ENCODE measurements around the gene KRTAP10-10. TPM values are rescaled to one million over a fixed set of nuclear protein-coding genes. Genes with fewer than 3 reads are reported as not detected.

Gene KRTAP10-10
- total and polyA plus RNA-seq, 2 donors (not counting 1 experiment from before 2014, with no cell fraction given), result not detected

GRCh38 chr21:44615911-44616590 lies 21.1 kb upstream of the KRTAP10-10 start:
- no peak overlapping the region for H3K27ac ChIP-seq (ENCODE audit: low read length in 2 of 2)
- no peak overlapping the region for H2AFZ ChIP-seq (ENCODE audit: insufficient read depth, low read depth, low read length, poor library complexity, severe bottlenecking)
- WGBS (ENCODE audit: insufficient coverage), result 86% methylated on average over 17 of the region's 17 CpGs
- no peak for ATAC-seq (ENCODE audit: low read depth)
- H3K79me2 ChIP-seq (ENCODE audit: control insufficient read depth, insufficient read depth, low read length), result no peaks in the 10 kb centered on the region
- H3K4me1 ChIP-seq (ENCODE audit: control insufficient read depth in 2 of 2, insufficient read depth in 2 of 2, low read length in 2 of 2), result peaks cover 11 to 13% of the 10 kb centered on the region in 2 donors
- Mint-ChIP-seq H3K9me3 (ENCODE audit: insufficient read depth) (peaks cover 18% of the 10 kb centered on the region), H3K4me1 (peaks cover 14% of the 10 kb centered on the region), H3K4me3 (no peak overlapping the region), H3K27ac (no peak overlapping the region), H3K27me3 (peaks cover 4% of the 10 kb centered on the region)
- intact Hi-C loops (cut with micrococcal nuclease), result no loop called here
- H3K4me3 ChIP-seq (ENCODE audit: control extremely low read depth in 1 of 5, extremely low read depth in 1 of 5, insufficient read depth in 1 of 5, low read depth in 2 of 5, low read length in 4 of 5), result no peak overlapping the region
- no peak overlapping the region for H3K4me2 ChIP-seq (replicated peaks; ENCODE audit: low read depth, low read length, poor library complexity, severe bottlenecking)
- peaks cover 0 to 36% (median 9%) of the 10 kb centered on the region in 3 donors for H3K9me3 ChIP-seq (ENCODE audit: control extremely low read depth in 1 of 3, control insufficient read depth in 2 of 3, insufficient read depth in 1 of 3, low read length in 2 of 3)
- H3K36me3 ChIP-seq (replicated peaks in 1 of 2; ENCODE audit: control extremely low read depth in 1 of 2, control insufficient read depth in 1 of 2, extremely low read depth in 1 of 2, insufficient read depth in 2 of 2, low read length in 1 of 2), result no peaks in the 10 kb centered on the region
- no peaks in the 10 kb centered on the region for H4K20me1 ChIP-seq (ENCODE audit: control insufficient read depth, insufficient read depth, low read length, poor library complexity, severe bottlenecking)
- POLR2A ChIA-PET, result no interaction called here
- TF ChIP-seq EZH2 (IDR thresholded peaks at IDR 0.05; ENCODE audit: borderline replicate concordance, insufficient read depth, low read depth, low read length, poor library complexity, severe bottlenecking), result no peak
- TF ChIP-seq, protein P1, sequence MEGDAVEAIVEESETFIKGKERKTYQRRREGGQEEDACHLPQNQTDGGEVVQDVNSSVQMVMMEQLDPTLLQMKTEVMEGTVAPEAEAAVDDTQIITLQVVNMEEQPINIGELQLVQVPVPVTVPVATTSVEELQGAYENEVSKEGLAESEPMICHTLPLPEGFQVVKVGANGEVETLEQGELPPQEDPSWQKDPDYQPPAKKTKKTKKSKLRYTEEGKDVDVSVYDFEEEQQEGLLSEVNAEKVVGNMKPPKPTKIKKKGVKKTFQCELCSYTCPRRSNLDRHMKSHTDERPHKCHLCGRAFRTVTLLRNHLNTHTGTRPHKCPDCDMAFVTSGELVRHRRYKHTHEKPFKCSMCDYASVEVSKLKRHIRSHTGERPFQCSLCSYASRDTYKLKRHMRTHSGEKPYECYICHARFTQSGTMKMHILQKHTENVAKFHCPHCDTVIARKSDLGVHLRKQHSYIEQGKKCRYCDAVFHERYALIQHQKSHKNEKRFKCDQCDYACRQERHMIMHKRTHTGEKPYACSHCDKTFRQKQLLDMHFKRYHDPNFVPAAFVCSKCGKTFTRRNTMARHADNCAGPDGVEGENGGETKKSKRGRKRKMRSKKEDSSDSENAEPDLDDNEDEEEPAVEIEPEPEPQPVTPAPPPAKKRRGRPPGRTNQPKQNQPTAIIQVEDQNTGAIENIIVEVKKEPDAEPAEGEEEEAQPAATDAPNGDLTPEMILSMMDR (IDR thresholded peaks at IDR 0.05), result no peak
- no peak for DNase-seq
- CTCF ChIA-PET, result no interaction called here
- H3K27me3 ChIP-seq (replicated peaks in 1 of 4; ENCODE audit: control extremely low read depth in 1 of 4, control insufficient read depth in 3 of 4, insufficient read depth in 4 of 4, low read length in 3 of 4), result peaks cover 0 to 3% (median 1%) of the 10 kb centered on the region in 4 experiments
- H3K9ac ChIP-seq (ENCODE audit: low read length), result no peak overlapping the region

GRCh38 chr21:44616591-44616926 lies 20.6 kb upstream of the KRTAP10-10 start:
- ATAC-seq (ENCODE audit: low read depth) (no peak), DNase-seq (no peak)
- Mint-ChIP-seq H3K9me3 (ENCODE audit: insufficient read depth) (peaks cover 14% of the 10 kb centered on the region), H3K27ac (no peak overlapping the region), H3K27me3 (peaks cover 4% of the 10 kb centered on the region), H3K4me3 (no peak overlapping the region), H3K4me1 (peaks cover 14% of the 10 kb centered on the region)
- intact Hi-C loops (cut with micrococcal nuclease), result no loop called here
- Histone ChIP-seq H3K9ac (ENCODE audit: low read length) (no peak overlapping the region), H3K4me1 (ENCODE audit: control insufficient read depth in 2 of 2, insufficient read depth in 2 of 2, low read length in 2 of 2) (peaks cover 11 to 13% of the 10 kb centered on the region in 2 donors), H3K36me3 (replicated peaks in 1 of 2; ENCODE audit: control extremely low read depth in 1 of 2, control insufficient read depth in 1 of 2, extremely low read depth in 1 of 2, insufficient read depth in 2 of 2, low read length in 1 of 2) (no peaks in the 10 kb centered on the region), H3K4me2 (replicated peaks; ENCODE audit: low read depth, low read length, poor library complexity, severe bottlenecking) (no peak overlapping the region), H3K79me2 (ENCODE audit: control insufficient read depth, insufficient read depth, low read length) (no peaks in the 10 kb centered on the region), H3K27ac (ENCODE audit: low read length in 2 of 2) (no peak overlapping the region), H3K4me3 (ENCODE audit: control extremely low read depth in 1 of 5, extremely low read depth in 1 of 5, insufficient read depth in 1 of 5, low read depth in 2 of 5, low read length in 4 of 5) (no peak overlapping the region), H2AFZ (ENCODE audit: insufficient read depth, low read depth, low read length, poor library complexity, severe bottlenecking) (no peak overlapping the region), H4K20me1 (ENCODE audit: control insufficient read depth, insufficient read depth, low read length, poor library complexity, severe bottlenecking) (no peaks in the 10 kb centered on the region), H3K9me3 (ENCODE audit: control extremely low read depth in 1 of 3, control insufficient read depth in 2 of 3, insufficient read depth in 1 of 3, low read length in 2 of 3) (peaks cover 0 to 34% (median 7%) of the 10 kb centered on the region in 3 donors), H3K27me3 (replicated peaks in 1 of 4; ENCODE audit: control extremely low read depth in 1 of 4, control insufficient read depth in 3 of 4, insufficient read depth in 4 of 4, low read length in 3 of 4) (peaks cover 0 to 3% (median 1%) of the 10 kb centered on the region in 4 experiments)
- ChIA-PET POLR2A (no interaction called here), CTCF (no interaction called here)
- 89% methylated on average over 16 of the region's 16 CpGs for WGBS (ENCODE audit: insufficient coverage)
- TF ChIP-seq, protein P1 (IDR thresholded peaks at IDR 0.05), result no peak
- TF ChIP-seq EZH2 (IDR thresholded peaks at IDR 0.05; ENCODE audit: borderline replicate concordance, insufficient read depth, low read depth, low read length, poor library complexity, severe bottlenecking), result no peak

Data from B cell (primary cell).